Epithelial cell of esophagus (primary cell): ENCODE results near the gene NOP14.
"Not testable (repeated sequence)": the region's sequence is repeated elsewhere in the genome, so short reads cannot be mapped to it uniquely, and the experiment has no call there.

Experiments used
- DNase-seq: peaks from one replicate; pipeline ENCODE4 v3.0.0; 2010; ENCODE audit warnings: low read depth
- H3K4me3 ChIP-seq: 2 replicates; pipeline ENCODE4 v1.5.1; 2011; ENCODE audit warnings: mild to moderate bottlenecking, low read length, control low read depth
- TF ChIP-seq, protein P1 (sequence below): IDR thresholded peaks from 2 replicates; pipeline ENCODE4 v1.5.1; 2011; ENCODE audit warnings: low read depth, mild to moderate bottlenecking, low read length, control low read depth, inconsistent platforms; ENCODE audit not compliant: insufficient read depth; ENCODE audit errors: missing control alignments

NOP14 gene

DNA sequence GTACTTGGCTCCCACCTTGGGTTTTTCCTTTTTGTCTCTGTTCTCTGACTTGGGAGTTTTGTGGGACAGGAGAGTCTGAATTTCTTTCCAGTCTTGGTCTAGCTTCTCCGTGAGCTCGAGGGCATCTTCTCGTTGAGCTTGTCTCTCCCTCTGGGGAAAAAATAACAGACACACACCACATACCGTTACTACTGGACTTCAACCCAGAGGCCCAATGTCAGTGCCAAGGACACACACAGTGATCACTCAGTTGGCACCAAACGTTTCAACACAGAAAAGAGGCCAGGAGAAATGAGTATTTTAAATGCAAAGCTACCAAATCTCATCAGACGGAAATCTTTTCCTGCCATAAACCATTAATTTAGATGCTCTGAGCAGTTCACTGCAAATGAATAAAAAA, 9.7 kb downstream of the NOP14 start:
- TF ChIP-seq, protein P1, sequence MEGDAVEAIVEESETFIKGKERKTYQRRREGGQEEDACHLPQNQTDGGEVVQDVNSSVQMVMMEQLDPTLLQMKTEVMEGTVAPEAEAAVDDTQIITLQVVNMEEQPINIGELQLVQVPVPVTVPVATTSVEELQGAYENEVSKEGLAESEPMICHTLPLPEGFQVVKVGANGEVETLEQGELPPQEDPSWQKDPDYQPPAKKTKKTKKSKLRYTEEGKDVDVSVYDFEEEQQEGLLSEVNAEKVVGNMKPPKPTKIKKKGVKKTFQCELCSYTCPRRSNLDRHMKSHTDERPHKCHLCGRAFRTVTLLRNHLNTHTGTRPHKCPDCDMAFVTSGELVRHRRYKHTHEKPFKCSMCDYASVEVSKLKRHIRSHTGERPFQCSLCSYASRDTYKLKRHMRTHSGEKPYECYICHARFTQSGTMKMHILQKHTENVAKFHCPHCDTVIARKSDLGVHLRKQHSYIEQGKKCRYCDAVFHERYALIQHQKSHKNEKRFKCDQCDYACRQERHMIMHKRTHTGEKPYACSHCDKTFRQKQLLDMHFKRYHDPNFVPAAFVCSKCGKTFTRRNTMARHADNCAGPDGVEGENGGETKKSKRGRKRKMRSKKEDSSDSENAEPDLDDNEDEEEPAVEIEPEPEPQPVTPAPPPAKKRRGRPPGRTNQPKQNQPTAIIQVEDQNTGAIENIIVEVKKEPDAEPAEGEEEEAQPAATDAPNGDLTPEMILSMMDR, result no peak
- DNase-seq, result no peak
- H3K4me3 ChIP-seq, result no peak overlapping the region

DNA sequence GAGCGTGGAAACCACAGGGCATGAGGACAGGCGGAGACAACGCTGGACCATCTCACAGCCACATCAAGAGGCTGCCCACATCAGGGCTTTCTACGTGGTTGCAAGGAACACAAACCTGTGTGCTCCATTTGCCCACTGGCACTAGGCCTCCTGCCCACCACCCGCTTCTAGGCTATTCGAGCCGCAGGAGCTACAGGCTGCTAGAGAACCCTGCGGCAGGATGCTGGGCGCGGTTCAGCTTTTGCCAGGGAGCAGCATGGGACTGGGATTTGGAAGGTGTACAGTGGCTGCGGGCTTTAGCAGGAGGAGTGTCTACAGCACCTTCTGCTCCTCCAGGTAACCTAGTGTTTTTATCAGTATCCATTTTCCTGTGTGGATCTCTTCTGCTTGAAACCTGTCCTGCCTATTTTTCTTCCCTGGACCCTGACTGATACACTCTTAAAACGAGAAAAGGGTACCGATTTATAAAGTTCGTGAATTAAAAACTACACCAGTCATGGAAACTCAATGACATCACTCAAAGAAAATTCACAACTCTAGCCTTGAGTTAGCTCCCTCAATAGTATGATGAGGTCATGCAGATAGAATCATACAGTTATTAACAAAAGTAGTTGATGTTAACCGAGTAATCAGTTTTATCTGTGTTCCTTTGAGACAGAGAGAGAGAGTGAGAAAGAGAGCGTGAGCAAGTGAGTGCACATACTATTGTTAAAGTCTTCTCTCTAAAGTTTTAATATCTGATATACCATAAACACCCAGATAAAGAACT, 12.8 kb downstream of the NOP14 start:
- no peak overlapping the region for H3K4me3 ChIP-seq
- TF ChIP-seq, protein P1, result no peak
- no peak for DNase-seq

DNA sequence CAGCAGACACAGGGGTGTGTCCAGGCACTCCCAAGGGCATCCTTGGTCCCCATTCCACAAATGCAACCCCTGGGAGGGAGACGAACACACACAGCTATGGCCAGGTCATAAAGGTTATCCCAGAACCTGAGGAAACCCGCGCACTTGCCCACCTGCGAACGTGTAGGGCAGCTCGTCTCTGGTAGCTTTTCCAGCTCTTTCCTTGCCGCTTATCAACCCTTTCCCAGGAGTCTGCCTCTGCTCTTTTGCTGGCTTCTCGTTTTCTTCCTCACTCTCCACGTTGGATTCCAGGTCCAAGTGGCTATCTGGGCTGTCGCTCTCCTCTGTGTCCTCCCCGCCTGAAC, 13.5 kb downstream of the NOP14 start:
- no peak for DNase-seq
- no peak overlapping the region for H3K4me3 ChIP-seq
- TF ChIP-seq, protein P1, result no peak

DNA sequence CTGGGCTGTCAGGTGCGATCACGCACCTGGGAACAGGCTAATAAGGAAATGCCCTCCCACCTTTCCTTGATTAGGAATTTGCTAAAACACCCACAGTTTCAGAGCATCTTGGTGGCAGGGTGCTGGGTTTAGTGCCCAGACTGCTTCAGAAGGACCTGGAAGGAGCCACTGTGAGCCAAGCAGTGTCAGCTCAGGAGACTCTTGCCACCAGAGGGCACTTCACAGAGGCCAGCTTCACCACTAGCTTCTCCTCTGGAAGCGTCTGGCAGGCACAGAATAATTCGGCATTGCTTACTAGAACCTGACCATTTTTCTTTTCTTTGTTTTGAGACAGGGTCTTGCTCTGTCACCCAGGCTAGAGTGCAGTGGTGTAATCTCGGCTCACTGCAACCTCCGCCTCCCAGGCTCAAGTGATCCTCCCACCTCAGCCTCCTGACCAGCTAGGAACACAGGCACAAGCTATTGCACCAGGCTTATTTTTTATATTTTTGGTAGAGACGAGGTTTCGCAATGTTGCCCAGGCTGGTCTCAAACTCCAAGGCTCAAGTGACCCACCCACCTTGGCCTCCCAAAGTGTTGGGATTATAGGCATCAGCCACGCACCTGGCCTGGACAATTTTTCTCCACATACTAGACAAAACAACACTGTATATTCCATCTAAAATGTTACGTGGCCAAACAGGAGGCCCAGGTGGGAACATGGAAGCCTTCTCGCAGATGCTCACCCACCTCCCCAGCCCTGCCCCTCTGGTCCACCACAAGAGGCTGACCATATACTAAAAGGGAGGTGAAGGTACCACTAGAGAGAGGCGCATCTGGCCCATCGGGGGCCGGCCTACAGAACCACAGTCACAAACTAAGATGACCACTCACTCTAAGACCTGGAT, 14.1 kb downstream of the NOP14 start:
- TF ChIP-seq, protein P1, result peak; percentile 75
- no peak overlapping the region for H3K4me3 ChIP-seq
- peak; percentile 63 for DNase-seq

DNA sequence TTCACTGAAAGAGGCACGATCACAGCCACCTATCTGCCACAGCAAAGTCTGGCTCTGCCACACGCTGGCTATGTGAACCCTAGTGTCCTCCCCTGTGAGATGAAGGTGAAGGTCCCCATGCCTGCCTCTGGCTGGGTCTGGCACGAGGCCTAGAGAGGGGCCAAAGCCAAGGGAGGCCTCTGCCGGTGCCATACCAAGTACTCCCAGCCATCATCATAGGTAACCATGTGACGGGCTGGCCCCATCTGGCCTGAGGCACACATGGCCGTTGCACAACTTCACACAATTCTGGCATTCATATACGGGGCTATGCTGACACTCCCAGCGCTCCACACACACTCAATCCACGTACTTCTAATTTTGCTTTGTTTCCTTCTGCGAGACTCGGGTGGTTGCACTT, 15.3 kb downstream of the NOP14 start:
- H3K4me3 ChIP-seq, result no peak overlapping the region
- peak; percentile 51 for DNase-seq
- TF ChIP-seq, protein P1, result no peak

DNA sequence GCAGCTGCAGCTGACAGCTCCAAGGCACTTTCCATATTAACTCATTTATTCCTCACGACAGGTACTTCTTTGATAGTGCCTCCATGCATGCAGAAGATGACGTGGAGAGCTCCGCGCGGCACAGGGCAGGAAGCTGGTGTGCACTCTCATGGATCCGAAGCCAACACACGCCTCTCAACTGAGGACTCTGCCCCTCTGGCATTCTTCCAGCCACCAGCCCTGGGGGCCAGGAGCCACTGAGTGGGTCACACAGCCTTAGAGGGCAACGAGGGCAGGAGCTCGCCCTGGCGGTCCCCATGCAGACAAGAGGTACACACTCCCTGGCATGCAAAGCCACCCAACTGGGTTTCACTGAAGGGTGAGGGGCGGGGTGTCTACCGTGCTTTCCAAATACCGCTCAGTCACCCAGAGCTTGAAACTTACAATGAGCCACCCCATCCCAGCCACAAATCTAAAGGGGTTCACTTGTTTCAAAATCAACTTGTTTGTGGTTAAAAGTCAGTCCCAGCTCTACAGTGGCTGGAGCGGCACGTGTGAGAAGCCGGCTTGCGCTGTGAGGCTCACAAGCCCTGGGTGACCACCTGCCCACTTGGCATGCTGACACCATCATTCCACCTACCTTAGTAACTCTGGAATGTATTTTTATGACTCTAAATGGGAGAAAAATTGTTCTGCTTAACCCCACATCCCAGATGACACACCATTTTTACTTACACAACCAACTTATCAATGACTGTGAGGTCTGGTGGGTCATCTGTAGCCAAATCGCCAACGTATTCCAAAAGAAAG, 16.2 kb downstream of the NOP14 start:
- no peak for DNase-seq
- TF ChIP-seq, protein P1, result no peak
- no peak overlapping the region for H3K4me3 ChIP-seq

DNA sequence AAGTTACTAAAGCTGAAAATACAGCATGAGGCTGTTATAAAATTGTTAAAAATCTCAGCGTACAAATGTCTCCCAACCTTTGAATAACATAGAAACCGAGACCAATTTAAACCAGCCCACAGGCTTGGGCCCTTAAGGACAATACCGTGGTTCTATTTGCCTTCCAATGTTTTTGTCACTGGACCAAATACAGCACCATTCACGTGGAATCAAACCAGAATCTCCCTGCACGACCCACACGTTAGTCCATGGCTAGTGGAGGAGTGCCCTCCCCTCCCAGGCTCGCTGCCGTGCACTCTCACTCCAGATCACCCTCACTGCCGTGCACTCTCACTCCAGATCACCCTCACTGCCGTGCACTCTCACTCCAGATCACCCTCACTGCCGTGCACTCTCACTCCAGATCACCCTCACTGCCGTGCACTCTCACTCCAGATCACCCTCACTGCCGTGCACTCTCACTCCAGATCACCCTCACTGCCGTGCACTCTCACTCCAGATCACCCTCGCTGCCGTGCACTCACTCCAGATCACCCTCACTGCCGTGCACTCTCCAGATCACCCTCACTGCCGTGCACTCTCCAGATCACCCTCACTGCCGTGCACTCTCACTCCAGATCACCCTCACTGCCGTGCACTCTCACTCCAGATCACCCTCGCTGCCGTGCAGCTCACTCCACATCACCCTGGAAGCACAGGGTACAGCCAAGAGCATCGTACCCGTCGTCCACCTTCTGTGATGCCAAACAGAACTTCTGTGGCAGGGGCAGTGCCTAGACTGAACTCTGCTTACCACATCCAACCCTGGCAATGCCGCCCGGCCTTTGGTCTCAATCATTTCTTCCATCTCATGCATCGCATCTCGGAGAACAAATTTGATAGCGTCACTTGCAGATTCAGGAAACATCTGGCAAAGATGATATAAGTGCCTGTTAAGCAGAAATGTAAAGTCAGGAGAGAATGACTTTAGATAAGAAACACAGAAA, 17.3 kb downstream of the NOP14 start:
- H3K4me3 ChIP-seq, DNase-seq: not testable (repeated sequence)
